ENCODE measurements around the gene TLK1.

DNA sequence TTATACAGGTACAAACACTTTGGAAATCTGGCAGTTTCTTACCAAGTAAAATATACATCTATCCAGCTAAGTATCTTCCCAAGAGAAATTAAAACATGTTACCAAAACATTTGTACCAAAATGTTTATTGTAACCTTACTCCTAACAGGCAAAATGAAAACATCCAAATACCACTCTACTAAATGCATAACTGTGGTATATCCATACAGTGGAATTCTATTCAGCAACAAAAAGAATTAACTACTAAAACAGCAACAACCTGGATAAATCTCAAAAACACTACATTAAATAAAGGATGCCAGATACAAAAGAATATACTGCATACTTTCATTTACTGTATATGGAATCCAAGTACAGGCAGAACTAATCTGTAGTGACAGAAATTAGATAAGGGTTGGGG lies 51.1 kb downstream of the TLK1 start:
- TF ChIP-seq, protein P1, sequence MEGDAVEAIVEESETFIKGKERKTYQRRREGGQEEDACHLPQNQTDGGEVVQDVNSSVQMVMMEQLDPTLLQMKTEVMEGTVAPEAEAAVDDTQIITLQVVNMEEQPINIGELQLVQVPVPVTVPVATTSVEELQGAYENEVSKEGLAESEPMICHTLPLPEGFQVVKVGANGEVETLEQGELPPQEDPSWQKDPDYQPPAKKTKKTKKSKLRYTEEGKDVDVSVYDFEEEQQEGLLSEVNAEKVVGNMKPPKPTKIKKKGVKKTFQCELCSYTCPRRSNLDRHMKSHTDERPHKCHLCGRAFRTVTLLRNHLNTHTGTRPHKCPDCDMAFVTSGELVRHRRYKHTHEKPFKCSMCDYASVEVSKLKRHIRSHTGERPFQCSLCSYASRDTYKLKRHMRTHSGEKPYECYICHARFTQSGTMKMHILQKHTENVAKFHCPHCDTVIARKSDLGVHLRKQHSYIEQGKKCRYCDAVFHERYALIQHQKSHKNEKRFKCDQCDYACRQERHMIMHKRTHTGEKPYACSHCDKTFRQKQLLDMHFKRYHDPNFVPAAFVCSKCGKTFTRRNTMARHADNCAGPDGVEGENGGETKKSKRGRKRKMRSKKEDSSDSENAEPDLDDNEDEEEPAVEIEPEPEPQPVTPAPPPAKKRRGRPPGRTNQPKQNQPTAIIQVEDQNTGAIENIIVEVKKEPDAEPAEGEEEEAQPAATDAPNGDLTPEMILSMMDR (IDR thresholded peaks at IDR 0.05; ENCODE audit: insufficient read depth, low read depth, low read length), result no peak
- no peak for TF ChIP-seq EZH2 (IDR thresholded peaks at IDR 0.05; ENCODE audit: insufficient read depth, low read length)

All from astrocyte (in vitro differentiated cells and primary cell).